Erythroblast (primary cell): ENCODE measurements around the gene FGA.

ENCODE experiments used
- GATA1 ChIP-seq: IDR thresholded peaks from 2 replicates; pipeline ENCODE4 v1.6.1; 2011; ENCODE audit warnings: low read depth, mild to moderate bottlenecking, control low read depth, low read length, moderate library complexity
- POLR2A ChIP-seq: IDR thresholded peaks from 2 replicates; pipeline ENCODE4 v1.6.1; 2011; ENCODE audit warnings: mild to moderate bottlenecking, low read length

GRCh38 chr4:154593868-154594267, 3.3 kb upstream of the FGA start:
- no peak for TF ChIP-seq POLR2A
- no peak for TF ChIP-seq GATA1
